ENCODE data around the gene DNAH3.
"Not testable (repeated sequence)": the region's sequence is repeated elsewhere in the genome, so short reads cannot be mapped to it uniquely, and the experiment has no call there.

The DNAH3 gene

DNA sequence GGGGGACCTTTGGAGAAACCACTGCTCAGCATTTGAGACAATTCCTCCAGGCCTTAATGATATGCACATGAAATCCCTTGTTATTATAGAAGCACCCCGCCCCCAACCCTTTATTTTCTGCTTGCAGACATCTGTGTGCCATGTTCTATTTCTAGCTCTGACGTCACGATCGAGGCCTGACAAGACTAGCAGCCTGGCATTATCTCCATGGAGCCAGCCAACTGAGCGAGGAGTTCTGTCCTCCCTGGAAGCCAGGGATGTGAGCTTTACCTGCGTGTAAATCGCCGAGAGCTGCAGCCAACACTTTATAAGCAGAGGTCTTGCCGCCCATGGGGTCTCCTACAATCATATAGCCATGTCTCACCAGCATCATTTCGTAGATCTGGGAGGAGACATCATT lies 116.9 kb downstream of the DNAH3 start:
- H3K36me3 Mint-ChIP-seq = no peaks in the 10 kb centered on the region
- no peaks in the 10 kb centered on the region for H3K4me1 Mint-ChIP-seq
- no peaks in the 10 kb centered on the region for H3K27me3 Mint-ChIP-seq
- H3K9me3 Mint-ChIP-seq = no peaks in the 10 kb centered on the region
- no peak overlapping the region for H3K27ac Mint-ChIP-seq
- no peak overlapping the region for H3K4me3 Mint-ChIP-seq

GRCh38 chr16:21033264-21033663 lies 117.4 kb downstream of the DNAH3 start:
- H3K9me3 Mint-ChIP-seq = no peaks in the 10 kb centered on the region
- no peak overlapping the region for H3K4me3 Mint-ChIP-seq
- no peaks in the 10 kb centered on the region for H3K27me3 Mint-ChIP-seq
- no peak overlapping the region for H3K27ac Mint-ChIP-seq
- H3K36me3 Mint-ChIP-seq = no peaks in the 10 kb centered on the region
- no peaks in the 10 kb centered on the region for H3K4me1 Mint-ChIP-seq

- Mint-ChIP-seq H3K4me3 (no peak overlapping the region), H3K36me3 (no peaks in the 10 kb centered on the region), H3K27ac (no peak overlapping the region), H3K4me1 (peaks cover 6% of the 10 kb centered on the region), H3K27me3 (no peaks in the 10 kb centered on the region), H3K9me3 (no peaks in the 10 kb centered on the region)
Measured at GRCh38 chr16:21028728-21029127, 121.9 kb downstream of the DNAH3 start.

DNA sequence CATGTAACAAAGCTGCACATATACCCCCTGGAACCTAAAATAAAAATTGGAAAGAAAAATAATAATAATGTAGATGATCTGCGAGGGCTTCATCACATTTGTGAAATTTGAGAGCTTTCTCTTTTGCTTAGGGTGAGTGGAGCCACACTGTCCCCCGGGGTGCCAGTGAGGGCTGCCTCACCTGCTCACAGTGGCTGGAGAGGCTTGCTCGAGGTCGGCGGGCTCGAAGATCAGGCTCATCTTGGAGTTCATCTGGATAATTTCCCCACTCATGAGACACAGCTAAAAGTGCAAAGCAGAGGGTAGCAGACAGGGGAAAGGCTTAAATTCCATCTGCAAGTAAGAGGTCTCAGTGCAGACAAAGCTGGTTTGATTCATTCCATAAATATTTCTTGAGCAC lies 123.8 kb downstream of the DNAH3 start:
- Mint-ChIP-seq H3K27ac (no peak overlapping the region), H3K27me3 (no peaks in the 10 kb centered on the region), H3K9me3 (no peaks in the 10 kb centered on the region), H3K4me3 (no peak overlapping the region), H3K36me3 (no peaks in the 10 kb centered on the region), H3K4me1 (peaks cover 13% of the 10 kb centered on the region)

DNA sequence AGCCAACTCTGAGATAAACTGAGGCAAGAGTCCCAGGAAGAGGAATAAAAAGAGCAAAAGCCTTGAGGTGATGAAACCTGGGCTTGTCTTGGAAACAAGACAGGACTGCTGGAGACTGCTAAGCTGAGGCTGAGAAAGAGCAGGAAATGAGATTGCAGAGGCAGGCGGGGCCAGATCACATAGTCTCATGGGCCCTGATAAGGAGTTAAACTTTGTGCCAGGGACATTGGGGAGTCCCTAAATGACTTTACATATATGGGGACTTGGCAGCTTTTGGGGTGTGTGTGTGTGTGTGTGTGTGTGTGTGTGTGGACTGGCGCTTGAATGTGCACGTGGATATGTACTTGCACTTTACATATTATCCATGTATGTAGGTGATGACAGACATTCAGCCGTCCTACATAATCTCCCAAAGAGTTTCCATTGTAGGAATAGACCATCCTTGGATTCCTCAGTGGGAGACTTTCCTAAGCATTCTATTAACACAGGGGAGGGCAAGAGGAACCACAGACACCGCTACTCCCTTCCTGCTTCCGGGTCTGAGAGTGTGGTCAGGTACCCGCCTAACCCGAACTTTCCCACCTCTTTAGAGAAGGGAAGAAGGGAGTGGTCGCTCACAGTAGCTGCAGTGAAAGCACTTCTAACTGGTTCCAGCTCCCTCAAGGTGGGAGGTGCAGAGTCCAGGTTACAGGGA lies 127.0 kb downstream of the DNAH3 start:
- Mint-ChIP-seq H3K4me3 (no peak overlapping the region), H3K36me3 (no peaks in the 10 kb centered on the region), H3K4me1 (peaks cover 13% of the 10 kb centered on the region), H3K27ac (peak overlapping the region; percentile 38), H3K9me3 (no peaks in the 10 kb centered on the region), H3K27me3 (no peaks in the 10 kb centered on the region)

DNA sequence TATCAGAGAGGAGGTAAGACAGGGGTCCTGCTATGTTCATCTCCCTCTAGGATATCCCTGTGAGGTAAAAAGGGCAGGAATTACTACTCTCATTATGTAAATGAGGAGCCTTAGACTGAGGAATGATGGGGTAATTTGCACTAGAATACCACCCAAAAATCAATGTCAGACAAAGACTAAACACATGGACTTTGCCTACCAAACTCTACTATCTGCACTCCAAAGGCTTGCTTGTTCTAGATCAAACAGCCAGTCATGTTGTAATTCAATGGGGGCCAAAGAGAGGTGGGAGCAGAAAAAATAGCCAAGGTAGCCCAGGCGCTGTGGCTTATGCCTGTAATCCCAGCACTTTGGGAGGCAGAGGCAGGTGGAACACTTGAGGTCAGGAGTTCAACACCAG lies 129.3 kb downstream of the DNAH3 start:
- Mint-ChIP-seq H3K27ac (no peak overlapping the region), H3K4me1 (peaks cover 13% of the 10 kb centered on the region), H3K9me3 (no peaks in the 10 kb centered on the region), H3K4me3 (no peak overlapping the region), H3K36me3 (no peaks in the 10 kb centered on the region), H3K27me3 (no peaks in the 10 kb centered on the region)

- Mint-ChIP-seq H3K27ac (no peak overlapping the region), H3K36me3 (peaks cover 2% of the 10 kb centered on the region), H3K4me1 (no peaks in the 10 kb centered on the region), H3K9me3 (peaks cover 8% of the 10 kb centered on the region), H3K4me3 (no peak overlapping the region), H3K27me3 (peaks cover 10% of the 10 kb centered on the region)
Measured at GRCh38 chr16:21009815-21010214, 140.8 kb downstream of the DNAH3 start.

- H3K4me1 Mint-ChIP-seq = no peaks in the 10 kb centered on the region
- H3K36me3 Mint-ChIP-seq = no peaks in the 10 kb centered on the region
- H3K4me3 Mint-ChIP-seq = no peak overlapping the region
- peaks cover 8% of the 10 kb centered on the region for H3K27me3 Mint-ChIP-seq
- no peak overlapping the region for H3K27ac Mint-ChIP-seq
- no peaks in the 10 kb centered on the region for H3K9me3 Mint-ChIP-seq
Measured at GRCh38 chr16:21005008-21005407, 145.6 kb downstream of the DNAH3 start.

- Mint-ChIP-seq H3K36me3 (no peaks in the 10 kb centered on the region), H3K27ac (no peak overlapping the region), H3K9me3 (no peaks in the 10 kb centered on the region), H3K4me1 (no peaks in the 10 kb centered on the region), H3K4me3 (no peak overlapping the region), H3K27me3 (peaks cover 1% of the 10 kb centered on the region)
Measured at GRCh38 chr16:21001262-21001661, 149.4 kb downstream of the DNAH3 start.

GRCh38 chr16:20997147-20997546 lies 153.5 kb downstream of the DNAH3 start:
- Mint-ChIP-seq H3K27ac (no peak overlapping the region), H3K4me1 (no peaks in the 10 kb centered on the region)

GRCh38 chr16:20995711-20996110 lies 154.9 kb downstream of the DNAH3 start:
- H3K4me3 Mint-ChIP-seq = no peak overlapping the region
- H3K36me3 Mint-ChIP-seq = no peaks in the 10 kb centered on the region
- H3K4me1 Mint-ChIP-seq = no peaks in the 10 kb centered on the region

More at GRCh38 chr16:20997147-20997546, 153.5 kb downstream of the DNAH3 start:
- H3K36me3 Mint-ChIP-seq = no peaks in the 10 kb centered on the region
- no peaks in the 10 kb centered on the region for H3K9me3 Mint-ChIP-seq
- H3K4me3 Mint-ChIP-seq = no peak overlapping the region
- H3K27me3 Mint-ChIP-seq = peaks cover 5% of the 10 kb centered on the region

GRCh38 chr16:20989496-20990070 lies 161.1 kb downstream of the DNAH3 start:
- not testable (repeated sequence) for H3K4me1 Mint-ChIP-seq, H3K27ac Mint-ChIP-seq, H3K4me3 Mint-ChIP-seq, H3K27me3 Mint-ChIP-seq, H3K9me3 Mint-ChIP-seq, H3K36me3 Mint-ChIP-seq

More at GRCh38 chr16:20995711-20996110, 154.9 kb downstream of the DNAH3 start:
- peaks cover 5% of the 10 kb centered on the region for H3K27me3 Mint-ChIP-seq
- H3K27ac Mint-ChIP-seq = no peak overlapping the region
- H3K9me3 Mint-ChIP-seq = no peaks in the 10 kb centered on the region

GRCh38 chr16:20987049-20987448 lies 163.6 kb downstream of the DNAH3 start:
- Mint-ChIP-seq H3K27ac (no peak overlapping the region), H3K27me3 (peaks cover 2% of the 10 kb centered on the region), H3K36me3 (no peaks in the 10 kb centered on the region), H3K4me3 (no peak overlapping the region), H3K4me1 (no peaks in the 10 kb centered on the region), H3K9me3 (no peaks in the 10 kb centered on the region)

DNA sequence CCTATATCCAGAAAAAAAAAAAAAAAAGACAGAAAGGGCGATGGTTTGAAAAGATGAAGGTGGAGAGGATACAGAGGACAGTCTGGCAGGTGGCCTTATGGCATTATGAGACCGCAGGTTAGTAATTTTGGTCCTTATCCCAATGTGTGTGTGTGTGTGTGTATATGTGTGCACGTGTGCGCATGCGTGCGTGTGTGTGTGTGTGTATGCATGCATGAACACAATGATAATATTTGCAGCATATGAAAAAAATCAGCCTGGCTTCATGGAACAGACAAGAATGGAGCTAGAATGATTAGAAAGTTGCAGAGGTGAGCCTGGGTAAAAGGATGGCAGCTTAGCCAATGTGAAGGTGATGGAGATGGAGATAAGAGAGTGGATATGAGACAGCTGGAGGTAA lies 166.6 kb downstream of the DNAH3 start:
- H3K27me3 Mint-ChIP-seq = peaks cover 2% of the 10 kb centered on the region
- no peak overlapping the region for H3K27ac Mint-ChIP-seq
- H3K9me3 Mint-ChIP-seq = no peaks in the 10 kb centered on the region
- no peaks in the 10 kb centered on the region for H3K4me1 Mint-ChIP-seq
- no peaks in the 10 kb centered on the region for H3K36me3 Mint-ChIP-seq
- no peak overlapping the region for H3K4me3 Mint-ChIP-seq

DNA sequence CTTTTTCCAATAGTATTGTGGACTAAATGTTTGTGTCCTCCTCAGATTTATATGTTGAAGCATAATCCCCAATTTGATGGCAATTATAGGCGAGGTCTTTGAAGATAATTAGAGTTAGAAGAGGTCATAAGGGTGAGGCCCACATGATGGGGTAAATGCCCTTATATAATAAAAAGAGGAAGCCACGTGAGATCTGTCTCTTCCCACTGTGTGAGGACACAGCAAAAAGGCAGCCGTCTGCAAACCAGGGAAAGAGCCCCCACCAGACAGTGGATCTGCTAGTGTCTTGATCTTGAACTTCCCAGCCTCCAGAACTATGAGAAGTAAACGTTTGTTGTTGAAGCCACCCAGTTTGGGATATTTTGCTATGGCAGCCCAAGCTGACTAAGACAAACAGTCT lies 174.1 kb downstream of the DNAH3 start:
- H3K4me1 Mint-ChIP-seq = no peaks in the 10 kb centered on the region
- H3K4me3 Mint-ChIP-seq = no peak overlapping the region
- H3K27me3 Mint-ChIP-seq = peaks cover 6% of the 10 kb centered on the region
- no peak overlapping the region for H3K27ac Mint-ChIP-seq
- H3K9me3 Mint-ChIP-seq = no peaks in the 10 kb centered on the region
- H3K36me3 Mint-ChIP-seq = no peaks in the 10 kb centered on the region

DNA sequence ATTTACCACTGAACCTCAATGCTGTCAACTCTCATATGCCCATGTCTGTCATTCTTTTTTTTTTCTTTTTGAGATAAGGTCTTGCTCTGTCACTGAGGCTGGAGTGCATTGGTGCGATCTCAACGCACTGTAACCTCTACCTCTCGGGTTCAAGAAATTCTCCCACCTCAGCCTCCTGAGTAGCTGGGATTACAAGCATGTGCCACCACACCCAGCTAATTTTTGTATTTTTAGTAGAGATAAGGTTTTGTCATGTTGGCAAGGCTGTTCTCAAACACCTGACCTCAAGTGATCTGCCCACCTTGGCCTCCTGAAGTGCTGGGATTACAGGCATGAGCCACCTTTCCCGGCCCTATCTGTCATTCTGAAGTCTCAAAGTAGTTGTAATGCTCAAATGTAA lies 177.4 kb downstream of the DNAH3 start:
- H3K27ac Mint-ChIP-seq, H3K4me3 Mint-ChIP-seq, H3K9me3 Mint-ChIP-seq, H3K4me1 Mint-ChIP-seq, H3K27me3 Mint-ChIP-seq, H3K36me3 Mint-ChIP-seq: not testable (repeated sequence)

GRCh38 chr16:20971401-20971800 lies 179.2 kb downstream of the DNAH3 start:
- Mint-ChIP-seq H3K27me3 (peaks cover 6% of the 10 kb centered on the region), H3K9me3 (no peaks in the 10 kb centered on the region), H3K4me3 (no peak overlapping the region), H3K36me3 (no peaks in the 10 kb centered on the region), H3K4me1 (no peaks in the 10 kb centered on the region), H3K27ac (no peak overlapping the region)
